Transverse colon (tissue), 4 donors: Measurements from ENCODE around the gene TUSC1.

Experiments used
- EP300 ChIP-seq: sonication (generic); formaldehyde crosslinking; IDR thresholded peaks from one replicate; pipeline ENCODE4 v1.6.1; 2017; ENCODE audit warnings: antibody characterized with exemption, low read depth
- POLR2AphosphoS5 ChIP-seq, 3 donors: sonication (generic); formaldehyde crosslinking; IDR thresholded peaks; one replicate each; pipeline ENCODE4 v1.6.1; 2016; ENCODE audit warnings: antibody characterized with exemption in 3 of 3
- TF ChIP-seq, protein P1 (sequence below), 5 experiments: fragments of 200-600 bp in 3 of 5; fragments of 450-650 bp in 2 of 5; sonication (generic) in 3 of 5; IDR thresholded peaks; 1 replicate in 2 of 5; 2 replicates in 3 of 5; pipeline ENCODE4 v1.5.1; 2016 to 2017; ENCODE audit warnings: antibody characterized with exemption in 5 of 5, inconsistent platforms in 3 of 5, mild to moderate bottlenecking in 2 of 5, moderate library complexity in 1 of 5

DNA sequence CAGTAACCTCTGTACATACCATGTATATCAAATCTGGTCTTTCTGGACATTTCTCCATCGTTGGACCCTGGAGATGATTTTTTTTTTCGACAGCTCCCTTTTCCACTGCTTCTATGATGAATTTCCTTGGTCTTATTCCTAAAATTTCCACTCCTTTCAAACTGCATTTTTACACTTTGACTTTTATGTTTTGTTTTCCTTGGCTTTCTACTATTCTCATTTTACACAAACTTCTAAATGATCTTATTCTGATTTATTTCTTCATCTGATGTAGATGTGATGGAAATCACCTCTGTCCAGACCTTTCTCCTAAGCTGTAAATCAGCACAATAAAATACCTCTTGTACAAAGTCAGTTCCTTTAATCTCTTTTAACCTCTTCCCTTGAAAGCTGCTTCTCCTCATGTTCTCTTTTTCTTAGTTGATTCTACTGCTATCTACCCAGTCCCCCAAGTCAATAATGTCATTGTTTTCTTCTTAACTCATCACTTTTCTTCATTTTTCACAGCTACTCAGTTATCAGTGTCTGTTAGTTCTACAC lies 48.7 kb upstream of the TUSC1 start:
- TF ChIP-seq, protein P1, sequence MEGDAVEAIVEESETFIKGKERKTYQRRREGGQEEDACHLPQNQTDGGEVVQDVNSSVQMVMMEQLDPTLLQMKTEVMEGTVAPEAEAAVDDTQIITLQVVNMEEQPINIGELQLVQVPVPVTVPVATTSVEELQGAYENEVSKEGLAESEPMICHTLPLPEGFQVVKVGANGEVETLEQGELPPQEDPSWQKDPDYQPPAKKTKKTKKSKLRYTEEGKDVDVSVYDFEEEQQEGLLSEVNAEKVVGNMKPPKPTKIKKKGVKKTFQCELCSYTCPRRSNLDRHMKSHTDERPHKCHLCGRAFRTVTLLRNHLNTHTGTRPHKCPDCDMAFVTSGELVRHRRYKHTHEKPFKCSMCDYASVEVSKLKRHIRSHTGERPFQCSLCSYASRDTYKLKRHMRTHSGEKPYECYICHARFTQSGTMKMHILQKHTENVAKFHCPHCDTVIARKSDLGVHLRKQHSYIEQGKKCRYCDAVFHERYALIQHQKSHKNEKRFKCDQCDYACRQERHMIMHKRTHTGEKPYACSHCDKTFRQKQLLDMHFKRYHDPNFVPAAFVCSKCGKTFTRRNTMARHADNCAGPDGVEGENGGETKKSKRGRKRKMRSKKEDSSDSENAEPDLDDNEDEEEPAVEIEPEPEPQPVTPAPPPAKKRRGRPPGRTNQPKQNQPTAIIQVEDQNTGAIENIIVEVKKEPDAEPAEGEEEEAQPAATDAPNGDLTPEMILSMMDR (IDR thresholded peaks at IDR 0.05) = no peak
- TF ChIP-seq POLR2AphosphoS5 (IDR thresholded peaks at IDR 0.05) = no peak
- TF ChIP-seq EP300 = no peak
